Measurements from ENCODE around the gene YBX2. TPM values are rescaled to one million over a fixed set of nuclear protein-coding genes. Genes with fewer than 3 reads are reported as not detected.
A peak's percentile ranks its signal among the peaks of the same experiment; 100 is the strongest.

YBX2 gene
- total and polyA plus RNA-seq, 12 donors: 0.06 to 1.4 (median 0.19) TPM; not detected in 6

DNA sequence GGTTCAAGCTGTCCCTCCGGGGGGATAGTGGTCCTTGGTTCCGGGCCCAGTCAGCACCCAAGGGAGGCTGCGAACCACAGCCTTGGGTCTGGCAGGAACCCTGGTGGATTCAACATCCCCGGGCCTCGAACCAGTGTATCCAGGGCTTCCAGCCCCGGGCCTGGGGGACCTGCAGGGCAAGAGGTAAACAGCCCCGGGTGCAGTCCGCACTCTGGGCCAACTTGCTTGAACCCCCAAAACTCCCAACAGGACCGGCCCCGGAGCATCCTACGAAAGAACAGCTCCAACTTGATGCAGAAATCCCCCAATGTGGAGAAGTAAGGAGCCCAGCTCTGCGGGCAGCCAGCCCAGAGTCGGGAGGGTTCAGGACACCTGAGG, 36.2 kb upstream of the YBX2 start:
- Histone ChIP-seq H3K4me3 (peak overlapping the region in 2 of 4 donors; percentile 63 to 65), H3K27ac (peak overlapping the region in 4 of 5 donors; percentile 76 to 94 (median 84)), H3K4me1 (replicated peaks in 1 of 2) (peaks cover 4 to 17% of the 10 kb centered on the region in 2 donors), H3K36me3 (replicated peaks in 1 of 2) (peaks cover 0 to 6% of the 10 kb centered on the region in 2 donors), H3K27me3 (no peaks in the 10 kb centered on the region), H3K9me3 (replicated peaks in 1 of 3) (no peaks in the 10 kb centered on the region)
- no peak for DNase-seq
- intact Hi-C loops (cut with DNase I): no loop called here
- WGBS, 4 donors: 59 to 86% (median 70%) methylated on average over 5 to 13 of the region's 13 CpGs
- no peak for TF ChIP-seq POLR2A (IDR thresholded peaks at IDR 0.05)
- TF ChIP-seq, protein P1, sequence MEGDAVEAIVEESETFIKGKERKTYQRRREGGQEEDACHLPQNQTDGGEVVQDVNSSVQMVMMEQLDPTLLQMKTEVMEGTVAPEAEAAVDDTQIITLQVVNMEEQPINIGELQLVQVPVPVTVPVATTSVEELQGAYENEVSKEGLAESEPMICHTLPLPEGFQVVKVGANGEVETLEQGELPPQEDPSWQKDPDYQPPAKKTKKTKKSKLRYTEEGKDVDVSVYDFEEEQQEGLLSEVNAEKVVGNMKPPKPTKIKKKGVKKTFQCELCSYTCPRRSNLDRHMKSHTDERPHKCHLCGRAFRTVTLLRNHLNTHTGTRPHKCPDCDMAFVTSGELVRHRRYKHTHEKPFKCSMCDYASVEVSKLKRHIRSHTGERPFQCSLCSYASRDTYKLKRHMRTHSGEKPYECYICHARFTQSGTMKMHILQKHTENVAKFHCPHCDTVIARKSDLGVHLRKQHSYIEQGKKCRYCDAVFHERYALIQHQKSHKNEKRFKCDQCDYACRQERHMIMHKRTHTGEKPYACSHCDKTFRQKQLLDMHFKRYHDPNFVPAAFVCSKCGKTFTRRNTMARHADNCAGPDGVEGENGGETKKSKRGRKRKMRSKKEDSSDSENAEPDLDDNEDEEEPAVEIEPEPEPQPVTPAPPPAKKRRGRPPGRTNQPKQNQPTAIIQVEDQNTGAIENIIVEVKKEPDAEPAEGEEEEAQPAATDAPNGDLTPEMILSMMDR (IDR thresholded peaks at IDR 0.05): no peak

DNA sequence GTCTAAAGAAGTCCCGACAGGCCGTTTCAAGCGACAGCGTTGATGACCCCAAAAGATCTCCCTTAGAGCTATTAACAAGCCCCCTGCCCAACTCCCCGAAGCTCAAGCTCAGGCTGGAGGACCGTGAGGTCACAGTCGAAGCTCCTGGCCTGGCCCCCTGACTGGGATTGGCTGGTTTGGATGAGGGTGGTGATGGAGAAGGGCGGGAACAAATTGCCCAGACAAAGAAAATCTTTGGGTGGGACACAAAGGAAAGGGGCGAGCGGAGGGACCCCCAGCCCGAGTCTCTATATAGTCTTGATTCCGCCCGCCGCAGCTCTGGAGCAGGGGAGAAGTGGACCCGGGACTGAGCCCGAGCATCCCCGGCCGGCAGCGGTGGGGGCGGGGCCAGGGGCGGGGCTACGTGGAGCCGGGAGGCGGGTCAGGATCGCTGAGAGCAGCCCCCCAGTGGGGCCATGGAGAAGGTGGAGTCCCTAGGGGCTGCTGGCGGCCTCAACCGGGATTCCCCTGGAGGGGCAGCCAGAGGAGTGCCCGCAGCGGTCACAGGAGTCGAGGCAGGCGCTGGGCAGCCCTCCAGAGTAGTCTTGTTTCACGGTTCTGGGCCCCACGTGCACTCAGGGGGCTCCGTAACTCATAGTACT, 35.7 kb upstream of the YBX2 start:
- TF ChIP-seq, protein P1 (IDR thresholded peaks at IDR 0.05): no peak
- no peak for TF ChIP-seq POLR2A (IDR thresholded peaks at IDR 0.05)
- intact Hi-C loops (cut with DNase I): no loop called here
- DNase-seq: peak; percentile 71 to 87 (median 81)

DNA sequence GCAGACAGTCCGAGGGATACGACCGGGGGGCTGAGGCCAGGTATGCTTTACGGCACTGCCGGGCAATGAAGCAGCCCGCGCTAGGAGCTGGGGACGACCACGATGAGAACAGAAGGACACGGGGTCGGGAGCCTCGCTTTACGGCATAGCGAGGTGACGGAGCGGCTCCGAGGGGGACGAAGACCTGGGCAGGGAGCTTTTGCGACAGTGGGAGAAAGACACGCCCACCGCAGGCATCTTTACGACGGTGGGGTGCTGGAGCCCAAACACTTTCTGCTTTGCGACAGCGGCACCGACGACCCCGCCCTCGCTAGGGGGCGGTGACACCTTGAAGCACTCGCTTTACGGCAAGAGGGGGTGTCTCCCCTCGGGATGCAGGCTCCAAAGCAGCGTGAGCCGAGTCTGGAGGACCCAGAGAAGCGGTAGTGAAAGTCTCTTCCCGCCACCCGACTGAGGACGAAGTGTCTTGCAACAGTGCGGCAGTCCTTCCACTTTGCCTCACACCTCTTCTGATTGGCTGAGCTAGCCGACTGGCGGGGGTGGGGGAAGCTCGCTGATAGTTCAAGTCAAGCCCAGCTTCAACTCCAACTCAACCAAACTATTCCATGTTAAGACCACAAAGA, 35.0 kb upstream of the YBX2 start:
- H3K9me3 ChIP-seq (replicated peaks in 1 of 3): no peaks in the 10 kb centered on the region
- peak; percentile 97 to 99 (median 99) for DNase-seq
- peak overlapping the region; percentile 76 to 94 (median 80) for H3K27ac ChIP-seq
- H3K4me1 ChIP-seq (replicated peaks in 1 of 2): peaks cover 4 to 17% of the 10 kb centered on the region in 2 donors
- 0 to 1% (median 0%) methylated on average over 11 to 43 of the region's 43 CpGs for WGBS, 4 donors
- H3K36me3 ChIP-seq (replicated peaks in 1 of 2): peaks cover 0 to 15% of the 10 kb centered on the region in 2 donors
- peak overlapping the region; percentile 43 to 88 (median 64) for H3K4me3 ChIP-seq
- no peaks in the 10 kb centered on the region for H3K27me3 ChIP-seq
- TF ChIP-seq, protein P1 (IDR thresholded peaks at IDR 0.05): no peak
- peak; percentile 61 to 80 for TF ChIP-seq POLR2A (IDR thresholded peaks at IDR 0.05)
- intact Hi-C loops (cut with DNase I): no loop called here

More for the DNA sequence above, 35.7 kb upstream of the YBX2 start:
- Histone ChIP-seq H3K27me3 (no peaks in the 10 kb centered on the region), H3K27ac (peak overlapping the region; percentile 76 to 94 (median 80)), H3K4me3 (peak overlapping the region in 3 of 4 donors; percentile 43 to 65 (median 63)), H3K9me3 (replicated peaks in 1 of 3) (no peaks in the 10 kb centered on the region), H3K4me1 (replicated peaks in 1 of 2) (peaks cover 4 to 17% of the 10 kb centered on the region in 2 donors), H3K36me3 (replicated peaks in 1 of 2) (peaks cover 0 to 11% of the 10 kb centered on the region in 2 donors)
- WGBS, 4 donors: 1% methylated on average over 13 to 34 of the region's 34 CpGs

DNA sequence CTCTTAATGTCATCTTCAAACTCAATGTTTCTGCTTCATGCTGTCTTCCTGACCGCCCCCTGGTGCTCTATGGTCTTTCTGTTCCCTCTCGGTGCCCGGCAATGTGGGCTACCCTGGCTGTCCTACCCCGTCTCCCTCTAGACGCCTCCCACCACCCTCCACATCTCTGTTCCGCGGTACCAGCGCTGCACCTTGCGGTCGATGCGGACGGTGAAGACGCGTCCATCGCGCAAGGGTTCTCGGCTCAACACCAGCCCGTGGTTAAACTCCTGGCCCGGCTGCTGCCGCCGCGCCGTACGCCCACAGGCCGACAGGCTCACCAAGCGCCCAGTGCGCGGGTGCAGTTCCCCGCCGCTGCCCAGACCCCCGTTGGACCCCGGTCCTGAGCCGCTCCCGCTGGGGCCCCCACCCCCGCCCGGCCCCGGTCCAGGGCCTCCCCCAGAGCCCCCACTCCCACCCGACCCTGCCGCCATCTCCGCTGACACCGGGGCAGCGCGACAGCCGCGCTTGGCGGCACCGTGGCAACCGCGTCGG, 34.5 kb upstream of the YBX2 start, which contains the start of gene NEURL4:
NEURL4 (minus strand) TSS at position 496 of the 534 bp plus-strand sequence; CDS start at position 473, 23 bp downstream.
- H3K36me3 ChIP-seq (replicated peaks in 1 of 2): peaks cover 0 to 21% of the 10 kb centered on the region in 2 donors
- intact Hi-C loops (cut with DNase I): no loop called here
- 0 to 1% (median 0%) methylated on average over 16 to 50 of the region's 50 CpGs for WGBS, 4 donors

More for the DNA sequence above, 34.5 kb upstream of the YBX2 start, which contains the start of gene NEURL4:
- Histone ChIP-seq H3K9me3 (replicated peaks in 1 of 3) (no peaks in the 10 kb centered on the region), H3K27me3 (no peaks in the 10 kb centered on the region), H3K27ac (peak within 1 kb of the TSS; percentile 76 to 94 (median 80)), H3K4me3 (peak within 1 kb of the TSS; percentile 43 to 88 (median 64)), H3K4me1 (replicated peaks in 1 of 2) (peaks cover 4 to 17% of the 10 kb centered on the region in 2 donors)
- DNase-seq: peak in 1 of 7 donors; percentile 51
- TF ChIP-seq POLR2A (IDR thresholded peaks at IDR 0.05): no peak
- TF ChIP-seq, protein P1 (IDR thresholded peaks at IDR 0.05): no peak

Measured in adrenal gland (tissue), 12 donors.